Esophagus squamous epithelium (tissue), 5 donors: Measurements from ENCODE around the gene TH. TPM values are rescaled to one million over a fixed set of nuclear protein-coding genes. Genes with fewer than 3 reads are reported as not detected.

Experiments
- DNase-seq: peaks from one replicate; lab custom pipeline; 2025; lab: John Stamatoyannopoulos, UW
- H3K27ac ChIP-seq, 4 donors: fragments of 200-600 bp; sonication (generic); one replicate each; pipeline ENCODE4 v1.5.1; 2016 to 2019; ENCODE audit warnings: mild to moderate bottlenecking in 1 of 4
- H3K27me3 ChIP-seq, 4 donors: fragments of 200-600 bp; sonication (generic); 1 replicate in 3 of 4; 2 replicates in 1 of 4; pipeline versions ENCODE4 v1.5.1 to v1.6.0; 2017 to 2021; ENCODE audit warnings: antibody characterized with exemption in 1 of 4
- H3K36me3 ChIP-seq, 3 donors: fragments of 200-600 bp; sonication (generic); one replicate each; pipeline ENCODE4 v1.5.1; 2016 to 2019
- H3K4me1 ChIP-seq, 3 donors: fragments of 200-600 bp; sonication (generic); one replicate each; pipeline ENCODE4 v1.5.1; 2017 to 2019
- H3K4me3 ChIP-seq, 4 donors: fragments of 200-600 bp; sonication (generic); 1 replicate in 3 of 4; 2 replicates in 1 of 4; pipeline ENCODE4 v1.5.1; 2016 to 2019; ENCODE audit warnings: mild to moderate bottlenecking in 2 of 4, moderate library complexity in 1 of 4
- H3K9me3 ChIP-seq, 3 donors: fragments of 200-600 bp; sonication (generic); one replicate each; pipeline ENCODE4 v1.5.1; 2016 to 2019
- POLR2A ChIP-seq, 4 donors: fragments of 450-650 bp; IDR thresholded peaks; one replicate each; pipeline ENCODE4 v1.6.1; 2017; ENCODE audit warnings: antibody characterized with exemption in 4 of 4, mild to moderate bottlenecking in 4 of 4, moderate library complexity in 3 of 4
- WGBS, 2 donors: methylation state at CpG; one replicate each; pipeline ENCODE4 v1.1.5; 2018; 5-methylcytosine and 5-hydroxymethylcytosine counted together
- intact Hi-C: fragments of 100-400 bp; cut with DNase I; formaldehyde crosslinking; loops from one replicate; pipeline ENCODE4 v1.15.0; 2022
- total RNA-seq, 4 donors: library from RNA; depleted of rRNA; stranded (reverse); fragments of >200 nt; gene quantifications; one replicate each; pipeline ENCODE4 v1.1.0, GENCODE V29; 2016
- TF ChIP-seq, protein P1 (sequence below), 6 experiments: fragments of 450-650 bp in 4 of 6; fragments of 200-600 bp in 2 of 6; sonication (generic) in 2 of 6; IDR thresholded peaks; one replicate each; pipeline ENCODE4 v1.5.1; 2016 to 2019; ENCODE audit warnings: antibody characterized with exemption in 6 of 6, mild to moderate bottlenecking in 4 of 6, moderate library complexity in 4 of 6
- donor health status: DM: yes; HTN: yes; CAD: no.

TH gene
- total RNA-seq, 4 donors from 2014 or later: 0.34 to 0.76 TPM; not detected in 2

DNA sequence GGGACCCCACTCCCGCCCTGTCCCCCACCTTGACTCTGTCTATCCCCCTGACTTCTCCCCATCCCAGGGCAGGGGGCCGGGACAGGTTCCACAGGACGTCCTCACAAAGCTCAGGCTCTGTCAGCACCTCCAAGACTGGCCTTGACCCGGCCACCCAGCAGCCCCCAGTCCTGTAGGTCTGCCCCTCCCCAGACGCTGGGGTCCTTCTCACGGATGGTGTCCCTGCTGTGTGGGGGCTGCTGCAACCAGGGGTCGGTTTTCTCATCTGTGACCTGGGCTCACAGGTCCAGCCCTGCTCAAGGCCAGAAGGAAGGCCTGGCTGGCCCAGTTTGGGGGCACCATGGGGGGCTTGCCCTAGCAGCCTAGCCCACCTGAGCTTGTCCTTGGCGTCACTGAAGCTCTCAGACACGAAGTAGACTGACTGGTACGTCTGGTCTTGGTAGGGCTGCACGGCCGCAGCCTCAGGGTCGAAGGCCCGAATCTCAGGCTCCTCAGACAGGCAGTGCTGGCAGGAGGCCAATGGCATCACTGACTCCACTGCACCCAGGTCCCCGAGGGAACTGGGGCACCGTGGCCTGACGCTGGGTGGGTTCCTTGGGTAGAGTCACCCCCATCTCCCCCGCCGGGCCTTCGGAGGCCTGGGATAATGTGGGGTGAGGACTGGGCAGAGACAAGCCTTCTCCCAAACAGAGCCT, 6.6 kb downstream of the TH start:
- no peak for DNase-seq
- H3K27ac ChIP-seq: no peak overlapping the region

DNA sequence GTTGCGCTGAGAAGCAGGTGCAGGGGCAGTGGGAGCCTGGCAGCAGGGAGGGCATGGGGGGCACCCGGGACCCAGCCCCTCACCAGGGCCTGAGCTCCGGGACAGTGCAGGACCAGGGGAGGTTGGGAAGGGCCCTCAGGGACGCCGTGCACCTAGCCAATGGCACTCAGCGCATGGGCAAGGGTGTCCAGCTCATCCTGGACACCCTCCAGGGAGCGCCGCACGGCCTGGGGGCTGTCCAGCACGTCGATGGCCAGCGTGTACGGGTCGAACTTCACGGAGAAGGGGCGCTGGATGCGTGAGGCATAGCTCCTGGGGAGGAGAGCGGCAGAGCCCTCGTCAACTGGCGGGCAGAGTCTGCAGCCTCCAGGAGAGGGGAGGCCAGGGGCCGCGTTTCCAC, 7.5 kb downstream of the TH start:
- no peaks in the 10 kb centered on the region for H3K36me3 ChIP-seq
- intact Hi-C loops: no loop called here
- TF ChIP-seq, protein P1, sequence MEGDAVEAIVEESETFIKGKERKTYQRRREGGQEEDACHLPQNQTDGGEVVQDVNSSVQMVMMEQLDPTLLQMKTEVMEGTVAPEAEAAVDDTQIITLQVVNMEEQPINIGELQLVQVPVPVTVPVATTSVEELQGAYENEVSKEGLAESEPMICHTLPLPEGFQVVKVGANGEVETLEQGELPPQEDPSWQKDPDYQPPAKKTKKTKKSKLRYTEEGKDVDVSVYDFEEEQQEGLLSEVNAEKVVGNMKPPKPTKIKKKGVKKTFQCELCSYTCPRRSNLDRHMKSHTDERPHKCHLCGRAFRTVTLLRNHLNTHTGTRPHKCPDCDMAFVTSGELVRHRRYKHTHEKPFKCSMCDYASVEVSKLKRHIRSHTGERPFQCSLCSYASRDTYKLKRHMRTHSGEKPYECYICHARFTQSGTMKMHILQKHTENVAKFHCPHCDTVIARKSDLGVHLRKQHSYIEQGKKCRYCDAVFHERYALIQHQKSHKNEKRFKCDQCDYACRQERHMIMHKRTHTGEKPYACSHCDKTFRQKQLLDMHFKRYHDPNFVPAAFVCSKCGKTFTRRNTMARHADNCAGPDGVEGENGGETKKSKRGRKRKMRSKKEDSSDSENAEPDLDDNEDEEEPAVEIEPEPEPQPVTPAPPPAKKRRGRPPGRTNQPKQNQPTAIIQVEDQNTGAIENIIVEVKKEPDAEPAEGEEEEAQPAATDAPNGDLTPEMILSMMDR (IDR thresholded peaks at IDR 0.05): no peak
- TF ChIP-seq POLR2A (IDR thresholded peaks at IDR 0.05): no peak
- no peaks in the 10 kb centered on the region for H3K9me3 ChIP-seq
- no peak for DNase-seq
- no peak overlapping the region for H3K27ac ChIP-seq
- H3K4me1 ChIP-seq: peaks cover 6 to 32% (median 8%) of the 10 kb centered on the region in 3 donors
- peaks cover 0 to 97% (median 0%) of the 10 kb centered on the region in 4 donors for H3K27me3 ChIP-seq
- H3K4me3 ChIP-seq: no peak overlapping the region
- WGBS, 2 donors: 39 to 76% methylated on average over 2 to 13 of the region's 22 CpGs

More for the DNA sequence above, 6.6 kb downstream of the TH start:
- WGBS, 2 donors: 20 to 30% methylated on average over 1 to 2 of the region's 20 CpGs
- H3K4me1 ChIP-seq: peaks cover 6 to 37% (median 8%) of the 10 kb centered on the region in 3 donors
- no peaks in the 10 kb centered on the region for H3K36me3 ChIP-seq
- no peak overlapping the region for H3K4me3 ChIP-seq
- intact Hi-C loops: no loop called here
- TF ChIP-seq POLR2A (IDR thresholded peaks at IDR 0.05): no peak
- TF ChIP-seq, protein P1 (IDR thresholded peaks at IDR 0.05): no peak
- no peaks in the 10 kb centered on the region for H3K9me3 ChIP-seq
- peaks cover 0 to 97% (median 3%) of the 10 kb centered on the region in 4 donors for H3K27me3 ChIP-seq

DNA sequence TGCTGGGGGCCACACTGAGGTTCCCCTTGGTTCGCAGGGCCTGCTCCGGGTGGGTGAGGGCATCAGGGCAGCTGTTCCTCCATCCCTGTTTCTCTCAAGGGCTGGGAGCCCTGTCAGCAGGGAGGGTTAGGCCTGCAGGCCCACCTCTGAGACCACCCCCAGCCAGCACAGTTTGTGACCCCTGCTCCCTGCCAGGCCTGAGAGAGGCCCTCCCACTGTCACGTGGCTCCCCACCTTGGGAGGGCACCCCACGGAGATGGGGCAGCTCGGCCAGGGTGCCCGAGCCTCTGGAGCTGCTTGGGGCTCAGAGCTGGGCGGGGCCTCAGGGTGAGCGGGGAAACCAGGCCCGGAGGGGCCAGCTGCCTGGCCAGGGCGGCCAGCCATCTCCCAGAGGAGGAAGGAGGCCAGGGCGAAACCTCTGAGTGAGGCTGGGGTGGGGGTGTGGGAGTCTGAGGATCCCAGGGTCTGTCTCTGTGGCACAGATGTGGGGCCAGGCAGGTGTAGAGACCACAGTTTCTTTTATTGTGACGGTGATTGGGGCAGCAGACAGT, 8.1 kb downstream of the TH start:
- no peak overlapping the region for H3K27ac ChIP-seq
- no peak for DNase-seq
- WGBS, 2 donors: 80% methylated on average over 2 of the region's 12 CpGs; no CpG with 5 or more reads in 1 of the 2 donors
- peaks cover 0 to 97% (median 0%) of the 10 kb centered on the region in 4 donors for H3K27me3 ChIP-seq
- H3K36me3 ChIP-seq: no peaks in the 10 kb centered on the region
- peaks cover 6 to 26% (median 8%) of the 10 kb centered on the region in 3 donors for H3K4me1 ChIP-seq
- TF ChIP-seq, protein P1 (IDR thresholded peaks at IDR 0.05): no peak
- intact Hi-C loops: no loop called here
- H3K9me3 ChIP-seq: no peaks in the 10 kb centered on the region
- H3K4me3 ChIP-seq: no peak overlapping the region

DNA sequence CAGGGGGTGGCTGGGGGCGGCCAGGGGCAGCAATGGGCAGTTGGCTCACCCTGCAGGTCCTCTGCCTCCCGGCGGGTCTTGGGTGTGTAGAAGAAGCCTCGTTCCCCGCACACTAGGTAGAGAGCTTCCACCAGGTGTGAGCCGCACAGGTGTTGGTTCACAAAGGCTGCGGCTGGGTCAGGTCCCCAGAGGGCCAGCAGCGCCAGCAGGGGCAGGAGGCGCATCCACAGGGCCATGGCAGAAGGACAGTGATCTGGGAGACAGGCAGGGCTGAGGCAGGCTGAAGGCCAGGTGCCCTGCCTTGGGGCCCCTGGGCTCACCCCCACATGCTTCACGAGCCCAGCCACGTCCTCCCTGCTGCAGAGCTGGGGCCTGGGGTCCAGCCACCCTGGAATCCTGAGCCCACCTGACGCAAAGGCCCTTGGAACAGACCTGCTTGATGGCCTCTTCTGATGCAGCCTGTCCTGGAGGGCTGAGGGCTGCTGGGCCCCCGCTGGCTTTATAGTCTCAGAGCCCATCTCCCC, 10.8 kb downstream of the TH start, which contains the start of gene INS:
Gene INS (minus strand): TSS at position 474 of the 524 bp plus-strand sequence. CDS start 238 bp downstream, at position 236.
- no peak within 1 kb of the TSS for H3K27ac ChIP-seq
- H3K36me3 ChIP-seq: no peaks in the 10 kb centered on the region
- no peak within 1 kb of the TSS for H3K4me3 ChIP-seq
- H3K9me3 ChIP-seq: no peaks in the 10 kb centered on the region
- no CpG with 5 or more reads among the region's 13 CpGs for WGBS, 2 donors
- peaks cover 0 to 96% (median 0%) of the 10 kb centered on the region in 4 donors for H3K27me3 ChIP-seq
- no peak for TF ChIP-seq POLR2A (IDR thresholded peaks at IDR 0.05)
- TF ChIP-seq, protein P1 (IDR thresholded peaks at IDR 0.05): no peak
- intact Hi-C loops: no loop called here
- peaks cover 0 to 9% (median 0%) of the 10 kb centered on the region in 3 donors for H3K4me1 ChIP-seq
- no peak for DNase-seq
